OCI-LY7 (cell line): ENCODE data around the gene ARHGEF1.

Experiments
- EZH2phosphoT487 ChIP-seq: fragments of 200-600 bp; sonication (generic); IDR thresholded peaks from 2 replicates; pipeline ENCODE4 v1.6.1; 2018; ENCODE audit warnings: low read depth, borderline replicate concordance, mild to moderate bottlenecking, mixed run types, antibody characterized with exemption, low read length, moderate library complexity, mixed read lengths
- TF ChIP-seq, protein P1 (sequence below): fragments of 200-600 bp; sonication (generic); conservative IDR thresholded peaks from 2 replicates; pipeline ENCODE4 v1.5.1; 2014; ENCODE audit warnings: mild to moderate bottlenecking, antibody characterized with exemption, low read length, moderate library complexity, mixed read lengths

DNA sequence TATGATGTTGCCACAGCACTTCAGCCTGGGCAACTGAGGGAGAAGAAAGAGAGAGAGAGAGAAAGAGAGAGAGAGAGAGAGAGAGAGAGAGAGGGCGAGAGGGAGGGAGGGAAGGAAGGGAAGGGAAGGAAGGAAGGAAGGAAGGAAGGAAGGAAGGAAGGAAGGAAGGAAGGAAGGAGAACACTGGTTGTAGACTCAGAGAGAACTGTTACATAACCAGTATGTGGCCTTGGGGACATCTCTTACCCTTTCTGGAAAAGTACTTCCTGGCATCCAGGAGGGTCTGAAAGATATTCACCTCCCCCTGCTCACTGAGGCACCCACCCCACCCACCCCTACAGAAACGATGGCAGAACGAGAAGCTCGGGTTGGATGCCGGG, 2.7 kb upstream of the ARHGEF1 start:
- TF ChIP-seq, protein P1, sequence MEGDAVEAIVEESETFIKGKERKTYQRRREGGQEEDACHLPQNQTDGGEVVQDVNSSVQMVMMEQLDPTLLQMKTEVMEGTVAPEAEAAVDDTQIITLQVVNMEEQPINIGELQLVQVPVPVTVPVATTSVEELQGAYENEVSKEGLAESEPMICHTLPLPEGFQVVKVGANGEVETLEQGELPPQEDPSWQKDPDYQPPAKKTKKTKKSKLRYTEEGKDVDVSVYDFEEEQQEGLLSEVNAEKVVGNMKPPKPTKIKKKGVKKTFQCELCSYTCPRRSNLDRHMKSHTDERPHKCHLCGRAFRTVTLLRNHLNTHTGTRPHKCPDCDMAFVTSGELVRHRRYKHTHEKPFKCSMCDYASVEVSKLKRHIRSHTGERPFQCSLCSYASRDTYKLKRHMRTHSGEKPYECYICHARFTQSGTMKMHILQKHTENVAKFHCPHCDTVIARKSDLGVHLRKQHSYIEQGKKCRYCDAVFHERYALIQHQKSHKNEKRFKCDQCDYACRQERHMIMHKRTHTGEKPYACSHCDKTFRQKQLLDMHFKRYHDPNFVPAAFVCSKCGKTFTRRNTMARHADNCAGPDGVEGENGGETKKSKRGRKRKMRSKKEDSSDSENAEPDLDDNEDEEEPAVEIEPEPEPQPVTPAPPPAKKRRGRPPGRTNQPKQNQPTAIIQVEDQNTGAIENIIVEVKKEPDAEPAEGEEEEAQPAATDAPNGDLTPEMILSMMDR: no peak
- no peak for TF ChIP-seq EZH2phosphoT487
